Measurements from ENCODE around the gene TCF7L2.

DNA sequence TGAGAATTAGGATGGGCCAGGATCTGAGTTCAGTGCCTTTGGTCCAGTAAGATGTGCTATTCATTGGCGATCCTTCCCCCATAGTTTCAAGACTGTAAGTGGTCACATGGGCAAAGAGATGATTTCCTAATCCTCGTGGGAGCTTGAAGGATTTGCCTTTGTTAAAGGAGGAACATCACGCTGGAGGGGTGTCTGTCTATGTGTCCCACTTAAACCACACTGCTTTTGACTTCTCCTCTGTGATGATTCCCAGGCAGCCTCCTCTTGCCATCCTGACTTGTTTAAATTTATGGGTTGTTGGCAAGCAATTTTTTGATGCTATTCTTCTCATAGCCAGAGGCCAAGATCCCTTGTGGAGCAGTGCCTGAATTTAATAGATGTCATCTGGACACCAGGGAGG lies 154.0 kb downstream of the TCF7L2 start:
- TF ChIP-seq, protein P1, sequence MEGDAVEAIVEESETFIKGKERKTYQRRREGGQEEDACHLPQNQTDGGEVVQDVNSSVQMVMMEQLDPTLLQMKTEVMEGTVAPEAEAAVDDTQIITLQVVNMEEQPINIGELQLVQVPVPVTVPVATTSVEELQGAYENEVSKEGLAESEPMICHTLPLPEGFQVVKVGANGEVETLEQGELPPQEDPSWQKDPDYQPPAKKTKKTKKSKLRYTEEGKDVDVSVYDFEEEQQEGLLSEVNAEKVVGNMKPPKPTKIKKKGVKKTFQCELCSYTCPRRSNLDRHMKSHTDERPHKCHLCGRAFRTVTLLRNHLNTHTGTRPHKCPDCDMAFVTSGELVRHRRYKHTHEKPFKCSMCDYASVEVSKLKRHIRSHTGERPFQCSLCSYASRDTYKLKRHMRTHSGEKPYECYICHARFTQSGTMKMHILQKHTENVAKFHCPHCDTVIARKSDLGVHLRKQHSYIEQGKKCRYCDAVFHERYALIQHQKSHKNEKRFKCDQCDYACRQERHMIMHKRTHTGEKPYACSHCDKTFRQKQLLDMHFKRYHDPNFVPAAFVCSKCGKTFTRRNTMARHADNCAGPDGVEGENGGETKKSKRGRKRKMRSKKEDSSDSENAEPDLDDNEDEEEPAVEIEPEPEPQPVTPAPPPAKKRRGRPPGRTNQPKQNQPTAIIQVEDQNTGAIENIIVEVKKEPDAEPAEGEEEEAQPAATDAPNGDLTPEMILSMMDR (IDR thresholded peaks at IDR 0.05; ENCODE audit: low read depth, low read length) = no peak
- TF ChIP-seq EZH2phosphoT487 (IDR thresholded peaks at IDR 0.05; ENCODE audit: low read depth) = no peak

Data from OCI-LY3 (cell line).